PC-9 (cell line): ENCODE measurements around the gene SRRM5. TPM values are rescaled to one million over a fixed set of nuclear protein-coding genes. Genes with fewer than 3 reads are reported as not detected.

Experiments
- BruUV-seq: library from RNA; stranded (reverse); fragments of 400-500 nt; replicated peaks from 2 replicates; lab custom pipeline; 2021; lab: Mats Ljungman, UMichigan
- CTCF ChIA-PET: fragments of 300-600 bp; sonication (Branson Sonifier 250); formaldehyde crosslinking; loops from one replicate; lab custom pipeline; 2022; ENCODE audit warnings: antibody characterized with exemption; lab: Charles Lee
- POLR2A ChIA-PET: fragments of 300-600 bp; sonication (Branson Sonifier 250); formaldehyde crosslinking; loops from one replicate; lab custom pipeline; 2022; ENCODE audit warnings: antibody characterized with exemption; ENCODE audit not compliant: unreplicated experiment; lab: Charles Lee
- DNase-seq, 2 experiments: peaks; one replicate each; pipeline versions ENCODE4 v3.0.0 to v3.0.0-alpha.2; 2015 to 2022; ENCODE audit warnings: mixed read lengths in 1 of 2
- H2AFZ ChIP-seq: fragments of 200-600 bp; sonication (generic); 2 replicates; pipeline ENCODE4 v1.8.1; 2017; ENCODE audit warnings: antibody characterized with exemption
- H3F3A ChIP-seq: fragments of 200-600 bp; sonication (generic); 2 replicates; pipeline ENCODE4 v1.8.1; 2017; ENCODE audit warnings: antibody characterized with exemption, mild to moderate bottlenecking, low read depth; ENCODE audit not compliant: insufficient read depth
- H3K27ac ChIP-seq: fragments of 200-600 bp; sonication (generic); 2 replicates; pipeline ENCODE4 v1.6.1; 2016; ENCODE audit warnings: mixed run types
- H3K27me3 ChIP-seq: fragments of 200-600 bp; sonication (generic); 2 replicates; pipeline ENCODE4 v1.6.1; 2016; ENCODE audit warnings: low read depth, mixed run types; ENCODE audit not compliant: insufficient read depth
- H3K36me3 ChIP-seq: fragments of 200-600 bp; sonication (generic); 2 replicates; pipeline ENCODE4 v1.6.1; 2016; ENCODE audit warnings: low read depth, mixed run types
- H3K4me1 ChIP-seq: fragments of 200-600 bp; sonication (generic); replicated peaks from 2 replicates; pipeline ENCODE4 v1.6.1; 2016; ENCODE audit warnings: mixed run types; ENCODE audit not compliant: insufficient read depth
- H3K4me2 ChIP-seq: fragments of 200-600 bp; sonication (generic); 2 replicates; pipeline ENCODE4 v1.6.1; 2017; ENCODE audit warnings: mixed run types
- H3K4me3 ChIP-seq: fragments of 200-600 bp; sonication (generic); 2 replicates; pipeline ENCODE4 v1.6.1; 2016; ENCODE audit warnings: mixed run types
- H3K79me2 ChIP-seq: fragments of 200-600 bp; sonication (generic); 2 replicates; pipeline ENCODE4 v1.6.1; 2017; ENCODE audit warnings: low read depth, mixed run types
- H3K9me2 ChIP-seq: fragments of 200-600 bp; sonication (generic); 2 replicates; pipeline ENCODE4 v1.8.1; 2017; ENCODE audit warnings: mild to moderate bottlenecking; ENCODE audit not compliant: insufficient read depth
- H3K9me3 ChIP-seq: fragments of 200-600 bp; sonication (generic); 2 replicates; pipeline ENCODE4 v1.8.1; 2016; ENCODE audit warnings: low read depth; ENCODE audit not compliant: insufficient read depth
- H4K20me1 ChIP-seq: fragments of 200-600 bp; sonication (generic); 2 replicates; pipeline ENCODE4 v1.8.1; 2017; ENCODE audit not compliant: insufficient read depth
- CTCF ChIP-seq: fragments of 200-600 bp; sonication (generic); conservative IDR thresholded peaks from 2 replicates; pipeline ENCODE4 v1.6.1; 2017; ENCODE audit warnings: mixed run types, antibody characterized with exemption, mild to moderate bottlenecking, moderate library complexity
- EZH2 ChIP-seq: fragments of 200-600 bp; sonication (generic); IDR thresholded peaks from 2 replicates; pipeline ENCODE4 v1.8.0; 2017; ENCODE audit warnings: antibody characterized with exemption, low read depth
- intact Hi-C: fragments of 100-400 bp; cut with micrococcal nuclease; formaldehyde crosslinking; loops from one replicate; pipeline ENCODE4 v1.10.0; 2022; ENCODE audit not compliant: unreplicated experiment
- total RNA-seq: library from RNA; stranded (reverse); gene quantifications from 2 replicates; pipeline ENCODE4 v1.2.3, GENCODE V29; 2021

The SRRM5 gene
- total RNA-seq, 1 experiment from 2014 or later = 0.37 TPM

- H2AFZ ChIP-seq = no peak overlapping the region
- intact Hi-C loops = no loop called here
- H4K20me1 ChIP-seq = no peaks in the 10 kb centered on the region
- BruUV-seq = no TSS peak
- DNase-seq = no peak
- H3K27me3 ChIP-seq = no peaks in the 10 kb centered on the region
- POLR2A ChIA-PET = no interaction called here
- no peak overlapping the region for H3K27ac ChIP-seq
- no peak overlapping the region for H3K4me3 ChIP-seq
- no peak overlapping the region for H3K4me2 ChIP-seq
- no peak for TF ChIP-seq EZH2
- no peak for TF ChIP-seq CTCF
- H3K79me2 ChIP-seq = 0 out of 2 replicates have a peak, but pooled peaks cover under 1% of the 10 kb centered on the region
- no peaks in the 10 kb centered on the region for H3K4me1 ChIP-seq
- CTCF ChIA-PET = no interaction called here
- no peaks in the 10 kb centered on the region for H3K9me3 ChIP-seq
- H3F3A ChIP-seq = peaks cover 17% of the 10 kb centered on the region; the same call in 1 of the 2 replicates
- H3K36me3 ChIP-seq = no peaks in the 10 kb centered on the region
- H3K9me2 ChIP-seq = no peaks in the 10 kb centered on the region
Observed at GRCh38 chr19:43625918-43626579, 14.2 kb downstream of the SRRM5 start.

GRCh38 chr19:43626838-43627237 lies 14.9 kb downstream of the SRRM5 start:
- ChIA-PET POLR2A (no interaction called here), CTCF (no interaction called here)
- Histone ChIP-seq H3F3A (peaks cover 12% of the 10 kb centered on the region; the same call in 1 of the 2 replicates), H3K9me3 (no peaks in the 10 kb centered on the region), H3K4me3 (no peak overlapping the region), H3K27ac (no peak overlapping the region), H3K79me2 (no peaks in the 10 kb centered on the region), H3K4me2 (no peak overlapping the region), H2AFZ (no peak overlapping the region), H4K20me1 (no peaks in the 10 kb centered on the region), H3K4me1 (no peaks in the 10 kb centered on the region), H3K9me2 (no peaks in the 10 kb centered on the region), H3K36me3 (no peaks in the 10 kb centered on the region), H3K27me3 (no peaks in the 10 kb centered on the region)
- TF ChIP-seq EZH2 (no peak), CTCF (no peak)
- intact Hi-C loops = no loop called here
- no TSS peak for BruUV-seq
- no peak for DNase-seq

GRCh38 chr19:43628646-43629326 lies 16.9 kb downstream of the SRRM5 start:
- ChIA-PET CTCF (no interaction called here), POLR2A (no interaction called here)
- DNase-seq = no peak
- Histone ChIP-seq H2AFZ (no peak overlapping the region), H3K27ac (no peak overlapping the region), H3K4me1 (no peaks in the 10 kb centered on the region), H3K79me2 (no peaks in the 10 kb centered on the region), H3K4me3 (no peak overlapping the region), H3K36me3 (no peaks in the 10 kb centered on the region), H3K9me2 (no peaks in the 10 kb centered on the region), H3K4me2 (no peak overlapping the region), H4K20me1 (no peaks in the 10 kb centered on the region), H3K9me3 (no peaks in the 10 kb centered on the region), H3K27me3 (no peaks in the 10 kb centered on the region), H3F3A (peaks cover 6% of the 10 kb centered on the region; the same call in 1 of the 2 replicates)
- intact Hi-C loops = no loop called here
- BruUV-seq = no TSS peak
- TF ChIP-seq EZH2 = no peak
- no peak for TF ChIP-seq CTCF
